HG03060 (cell line): ENCODE results near the gene HOMER3.

Source experiments
- ATAC-seq: cut with Tn5 transposase; IDR thresholded peaks from one replicate; pipeline ENCODE4 v1.9.1; 2021; ENCODE audit warnings: low read depth, moderate number of reproducible peaks; ENCODE audit not compliant: unreplicated experiment

Gene HOMER3

GRCh38 chr19:18886972-18887371, 54.0 kb downstream of the HOMER3 start:
- ATAC-seq: no peak

DNA sequence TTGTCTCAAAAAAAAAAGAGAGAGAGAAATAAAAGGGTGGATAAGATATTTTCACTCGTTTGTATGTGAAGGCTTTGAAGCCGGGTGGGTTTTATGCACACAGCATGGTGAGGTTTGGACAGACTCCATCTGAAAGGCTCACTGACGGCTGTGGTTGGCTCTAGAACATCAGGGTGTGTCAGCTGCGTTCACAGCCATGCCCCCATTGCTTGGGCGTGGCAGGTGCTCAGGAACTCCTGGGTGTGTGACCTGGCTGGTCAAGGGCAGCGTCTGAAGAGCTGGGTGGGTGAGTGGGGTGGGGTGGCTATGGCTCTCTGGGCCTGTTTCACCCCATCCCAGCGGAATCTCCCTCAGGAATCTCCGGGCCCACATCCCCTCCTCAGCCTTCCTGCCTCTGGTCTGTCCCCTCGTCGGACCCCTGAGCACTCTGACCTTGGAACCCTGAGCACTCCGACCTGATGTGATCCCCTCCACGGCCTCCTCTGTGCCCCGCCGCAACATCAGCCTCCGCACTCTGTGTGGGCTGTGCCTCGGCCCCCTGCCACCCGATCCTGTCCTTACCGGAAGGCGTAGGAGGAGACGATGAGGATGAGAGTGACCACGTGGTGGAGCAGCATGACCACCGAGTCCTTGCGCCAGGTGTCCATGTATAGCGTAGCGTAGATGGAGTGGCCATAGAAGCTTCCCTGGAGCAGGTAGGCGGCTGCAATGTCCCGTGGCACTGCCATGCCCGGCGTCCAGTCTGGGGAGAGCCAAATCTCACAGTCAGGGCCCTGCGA, 57.3 kb downstream of the HOMER3 start:
- no peak for ATAC-seq

GRCh38 chr19:18881491-18881890, 59.5 kb downstream of the HOMER3 start:
- ATAC-seq: no peak

DNA sequence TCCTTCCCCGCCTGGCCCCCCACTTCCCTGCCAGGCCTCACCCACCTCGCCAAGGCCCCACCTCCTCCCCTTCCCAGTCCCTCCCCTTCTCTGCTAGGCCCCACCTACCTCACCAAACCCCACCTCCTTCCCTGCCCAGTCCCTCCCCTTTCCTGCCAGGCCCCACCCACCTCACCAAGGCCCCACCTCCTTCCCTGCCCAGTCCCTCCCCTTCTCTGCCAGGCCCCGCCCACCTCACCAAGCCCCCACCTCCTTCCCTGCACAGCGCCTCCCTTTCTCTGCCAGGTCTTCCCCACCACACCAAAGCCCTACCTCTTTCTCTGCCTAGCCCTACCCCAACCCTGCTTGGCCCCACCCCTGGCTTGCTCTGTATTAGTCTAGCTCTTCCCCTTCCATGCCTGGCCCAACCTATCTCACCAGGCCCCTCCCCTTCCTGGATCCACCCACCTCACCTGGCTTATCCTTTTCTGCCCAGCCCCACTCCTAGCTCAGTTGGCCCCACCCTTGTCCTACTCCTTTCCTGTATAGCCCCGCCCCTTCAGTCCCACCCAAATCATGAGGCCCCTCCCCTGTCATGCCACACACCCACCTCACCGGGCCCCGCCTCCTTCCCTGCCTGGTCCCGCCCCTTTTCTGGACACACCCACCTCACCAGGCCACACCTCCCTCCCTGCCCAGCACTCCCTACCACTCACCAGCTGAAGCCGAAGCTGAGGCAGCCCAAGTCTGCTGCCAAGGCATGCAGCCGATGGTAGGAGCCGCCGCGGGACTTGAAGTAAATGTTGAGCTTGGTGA, 61.2 kb downstream of the HOMER3 start:
- no peak for ATAC-seq
